Measurements from ENCODE around the gene MS4A5.

DNA sequence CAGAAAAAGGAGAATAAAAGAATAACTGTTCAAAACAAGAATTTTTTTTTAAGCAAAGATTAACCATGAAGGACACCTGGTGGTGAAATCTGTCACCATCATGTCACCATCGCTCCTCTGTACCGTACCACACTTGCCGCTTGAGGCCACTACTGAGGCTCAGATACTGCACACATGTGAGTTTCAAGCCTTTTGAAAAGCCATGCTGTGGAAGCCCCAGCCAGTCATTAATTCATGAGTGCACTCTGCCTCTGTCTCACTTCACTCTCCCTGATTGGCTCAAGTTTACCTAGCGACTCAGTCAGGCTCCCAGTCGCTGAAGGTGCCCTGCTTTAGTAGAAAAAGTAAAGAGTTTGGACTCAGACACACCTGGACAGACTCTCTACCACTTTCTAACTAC lies 56.6 kb downstream of the MS4A5 start:
- TF ChIP-seq, protein P1, sequence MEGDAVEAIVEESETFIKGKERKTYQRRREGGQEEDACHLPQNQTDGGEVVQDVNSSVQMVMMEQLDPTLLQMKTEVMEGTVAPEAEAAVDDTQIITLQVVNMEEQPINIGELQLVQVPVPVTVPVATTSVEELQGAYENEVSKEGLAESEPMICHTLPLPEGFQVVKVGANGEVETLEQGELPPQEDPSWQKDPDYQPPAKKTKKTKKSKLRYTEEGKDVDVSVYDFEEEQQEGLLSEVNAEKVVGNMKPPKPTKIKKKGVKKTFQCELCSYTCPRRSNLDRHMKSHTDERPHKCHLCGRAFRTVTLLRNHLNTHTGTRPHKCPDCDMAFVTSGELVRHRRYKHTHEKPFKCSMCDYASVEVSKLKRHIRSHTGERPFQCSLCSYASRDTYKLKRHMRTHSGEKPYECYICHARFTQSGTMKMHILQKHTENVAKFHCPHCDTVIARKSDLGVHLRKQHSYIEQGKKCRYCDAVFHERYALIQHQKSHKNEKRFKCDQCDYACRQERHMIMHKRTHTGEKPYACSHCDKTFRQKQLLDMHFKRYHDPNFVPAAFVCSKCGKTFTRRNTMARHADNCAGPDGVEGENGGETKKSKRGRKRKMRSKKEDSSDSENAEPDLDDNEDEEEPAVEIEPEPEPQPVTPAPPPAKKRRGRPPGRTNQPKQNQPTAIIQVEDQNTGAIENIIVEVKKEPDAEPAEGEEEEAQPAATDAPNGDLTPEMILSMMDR (conservative IDR thresholded peaks at IDR 0.05) = peak; percentile 70
- TF ChIP-seq EZH2 (IDR thresholded peaks at IDR 0.05; ENCODE audit: low read depth) = no peak
